HepG2 (cell line): Measurements from ENCODE around the gene CALCR. TPM values are rescaled to one million over a fixed set of nuclear protein-coding genes. Genes with fewer than 3 reads are reported as not detected.

Source experiments
- ATAC-seq: fragments of 200-7000 bp; cut with Tn5 transposase; 3 replicates; pipeline ENCODE4 v1.9.1; 2020; ENCODE audit warnings: mild to moderate bottlenecking, moderate library complexity
- BruUV-seq: library from RNA; stranded (reverse); fragments of 400-500 nt; replicated peaks from 2 replicates; lab custom pipeline; 2021; lab: Mats Ljungman, UMichigan
- CTCF ChIA-PET: fragments of 300-600 bp; formaldehyde crosslinking; extraction: SDS; loops from one replicate; lab custom pipeline; 2021; ENCODE audit warnings: low total read pairs, inconsistent platforms, low intra/inter-chr PET ratio; lab: Yijun Ruan, JAX
- POLR2A ChIA-PET: fragments of 350-600 bp; sonication (Branson Sonifier 250); formaldehyde crosslinking; loops from one replicate; lab custom pipeline; 2020; ENCODE audit warnings: antibody characterized with exemption, inconsistent platforms; lab: Yijun Ruan, JAX
- DNase-seq: peaks from one replicate; pipeline ENCODE4 v3.0.0-alpha.2; 2015; ENCODE audit warnings: low spot score
- FAIRE-seq: peaks from 3 replicates; lab custom pipeline; 2011; peaks lifted over from hg19 to GRCh38; lab: Jason Lieb, UNC
- H2AFZ ChIP-seq: one replicate; pipeline ENCODE4 v1.6.1; 2011; ENCODE audit warnings: low read length, inconsistent platforms
- H3K27ac ChIP-seq: fragments of 300-600 bp; 3 replicates; pipeline ENCODE4 v1.8.0; 2011; ENCODE audit warnings: mixed run types, mild to moderate bottlenecking, mixed read lengths, low read length, inconsistent platforms; ENCODE audit not compliant: insufficient read depth; ENCODE audit errors: extremely low read length
- H3K27me3 ChIP-seq, 2 experiments: fragments of 200-600 bp in 1 of 2; 2 replicates in 1 of 2; 3 replicates in 1 of 2; pipeline versions ENCODE4 v1.6.0 to v1.8.0; 2011; ENCODE audit warnings: low read length in 2 of 2, mild to moderate bottlenecking in 2 of 2, moderate library complexity in 2 of 2, inconsistent platforms in 1 of 2; ENCODE audit not compliant: insufficient read depth in 2 of 2, control insufficient read depth in 1 of 2
- H3K36me3 ChIP-seq, 2 experiments: fragments of 200-600 bp in 1 of 2; replicated peaks in 1 of 2; 2 replicates in 1 of 2; 3 replicates in 1 of 2; pipeline versions ENCODE4 v1.5.1 to v1.8.0; 2011; ENCODE audit warnings: low read length in 2 of 2, inconsistent platforms in 1 of 2; ENCODE audit not compliant: insufficient read depth in 2 of 2, control insufficient read depth in 1 of 2
- H3K4me1 ChIP-seq: 2 replicates; pipeline ENCODE4 v1.5.1; 2012; ENCODE audit warnings: low read length, inconsistent platforms; ENCODE audit not compliant: insufficient read depth
- H3K4me2 ChIP-seq: 2 replicates; pipeline ENCODE4 v1.6.0; 2011; ENCODE audit warnings: low read depth, low read length, inconsistent platforms
- H3K4me3 ChIP-seq, 3 experiments: fragments of 200-600 bp in 1 of 3; sonication (generic), shearing (Covaris generic) in 1 of 3; replicated peaks in 1 of 3; 2 replicates each; pipeline ENCODE4 v1.5.1; 2011 to 2016; ENCODE audit warnings: low read length in 3 of 3, inconsistent platforms in 2 of 3, low read depth in 2 of 3, mild to moderate bottlenecking in 2 of 3, control low read depth in 1 of 3, mixed read lengths in 1 of 3; ENCODE audit not compliant: insufficient read depth in 1 of 3
- H3K79me2 ChIP-seq: one replicate; pipeline ENCODE4 v1.6.1; 2011; ENCODE audit warnings: low read length, inconsistent platforms; ENCODE audit not compliant: insufficient read depth
- H3K9ac ChIP-seq: 2 replicates; pipeline ENCODE4 v1.6.0; 2011; ENCODE audit warnings: mild to moderate bottlenecking, low read depth, low read length, inconsistent platforms; ENCODE audit not compliant: insufficient read depth
- H3K9me3 ChIP-seq: 2 replicates; pipeline ENCODE4 v1.5.1; 2012; ENCODE audit warnings: mild to moderate bottlenecking, low read length
- H4K20me1 ChIP-seq: 2 replicates; pipeline ENCODE4 v1.6.0; 2011; ENCODE audit warnings: inconsistent platforms, mild to moderate bottlenecking, low read length, moderate library complexity; ENCODE audit not compliant: insufficient read depth
- AHDC1 ChIP-seq: sonication (generic); formaldehyde crosslinking; IDR thresholded peaks from 2 replicates; pipeline ENCODE4 v1.5.1; 2020; ENCODE audit warnings: mild to moderate bottlenecking, missing genetic modification reagents, borderline replicate concordance
- DPF2 ChIP-seq: sonication (generic); formaldehyde crosslinking; IDR thresholded peaks from 2 replicates; pipeline ENCODE4 v1.4.0; 2020; ENCODE audit warnings: mild to moderate bottlenecking, low read depth, missing genetic modification reagents, borderline replicate concordance
- ELF3 ChIP-seq: IDR thresholded peaks from 2 replicates; pipeline ENCODE4 v1.6.1; 2016; ENCODE audit warnings: missing genetic modification reagents, missing compliant biosample characterization
- SPEN ChIP-seq: sonication (generic); formaldehyde crosslinking; IDR thresholded peaks from 2 replicates; pipeline ENCODE4 v1.5.1; 2020; ENCODE audit warnings: low read depth, mild to moderate bottlenecking, missing genetic modification reagents
- TCF7L2 ChIP-seq: IDR thresholded peaks from 2 replicates; pipeline ENCODE4 v1.6.1; 2011; ENCODE audit warnings: mild to moderate bottlenecking, low read depth, low read length, moderate library complexity
- ZBTB49 ChIP-seq: sonication (generic); formaldehyde crosslinking; IDR thresholded peaks from 2 replicates; pipeline ENCODE4 v1.4.0; 2020; ENCODE audit warnings: missing genetic modification reagents, borderline replicate concordance
- ZFP90 ChIP-seq: sonication (generic); formaldehyde crosslinking; IDR thresholded peaks from 2 replicates; pipeline ENCODE4 v1.8.0; 2022; ENCODE audit warnings: missing genetic modification reagents, mild to moderate bottlenecking, inconsistent platforms, borderline replicate concordance
- ZNF451 ChIP-seq: sonication (generic); formaldehyde crosslinking; IDR thresholded peaks from 2 replicates; pipeline ENCODE4 v1.5.0; 2020; ENCODE audit warnings: mild to moderate bottlenecking, missing genetic modification reagents
- ZNF790 ChIP-seq: sonication (generic); formaldehyde crosslinking; IDR thresholded peaks from 2 replicates; pipeline ENCODE4 v1.8.0; 2022; ENCODE audit warnings: missing genetic modification reagents, mild to moderate bottlenecking, borderline replicate concordance
- WGBS: methylation state at CpG from one replicate; pipeline ENCODE4 v1.1.6; 2017; ENCODE audit warnings: low lambda C conversion rate; 5-methylcytosine and 5-hydroxymethylcytosine counted together
- in situ Hi-C: cut with HindIII; loops from 2 replicates; pipeline ENCODE4 v1.10.0; 2017; ENCODE audit warnings: low pct_unique_long_range_greater_than_20kb; ENCODE audit not compliant: extremely low pct_ligation_motif_present
- intact Hi-C: fragments of 100-400 bp; cut with micrococcal nuclease; formaldehyde crosslinking; loops from one replicate; pipeline ENCODE4 v1.10.0; 2022; ENCODE audit not compliant: unreplicated experiment
- polyA plus RNA-seq, 8 experiments: library from polyadenylated mRNA; depleted of rRNA in 3 of 8; stranded (reverse) in 7 of 8; unstranded in 1 of 8; fragments of >200 nt; fragmentation: Illumina TruSeq in 4 of 8; extraction: Trizol in 4 of 8; gene quantifications; 2 replicates each; pipeline versions ENCODE4 v1.2.1 to v1.2.3, GENCODE V29; 2011 to 2016; ENCODE audit warnings: low read depth in 4 of 8, missing spikeins in 1 of 8, mixed read lengths in 1 of 8; ENCODE audit not compliant: insufficient read depth in 1 of 8
- total RNA-seq, 5 experiments: library from RNA; depleted of rRNA; stranded (reverse); fragments of >200 nt; fragmentation: Illumina TruSeq; extraction: Trizol; gene quantifications; 2 replicates each; pipeline ENCODE4 v1.2.3, GENCODE V29; 2016; ENCODE audit warnings: low read depth in 1 of 5

CALCR gene
- total and polyA plus RNA-seq, 2 of the 13 experiments (the other 11 are each of a cell fraction or from before 2014, with no cell fraction given), result not detected

GRCh38 chr7:93558705-93559614 is 15.6 kb downstream of the CALCR start:
- Histone ChIP-seq H3K27ac (no peak overlapping the region), H3K4me1 (no peaks in the 10 kb centered on the region), H3K79me2 (no peaks in the 10 kb centered on the region), H2AFZ (no peak overlapping the region), H3K9me3 (no peaks in the 10 kb centered on the region), H3K9ac (no peak overlapping the region), H3K4me2 (no peak overlapping the region), H4K20me1 (no peaks in the 10 kb centered on the region), H3K36me3 (no peaks in the 10 kb centered on the region)
- ATAC-seq (no peak), DNase-seq (no peak), FAIRE-seq (no peak)
- in situ Hi-C loops, result no loop called here
- 0% methylated on average over 3 of the region's 3 CpGs for WGBS
- CTCF ChIA-PET, result no interaction called here
- BruUV-seq, result no TSS peak
- TF ChIP-seq DPF2 (no peak), ZNF790 (CRISPR knock-in tag) (no peak), ZNF451 (CRISPR knock-in tag) (no peak), ZBTB49 (no peak), AHDC1 (CRISPR knock-in tag) (no peak), ZFP90 (no peak), SPEN (CRISPR knock-in tag) (no peak), TCF7L2 (no peak), ELF3 (CRISPR knock-in tag) (no peak)
- TF ChIP-seq, all 625 proteins: peak for 0
- no peaks in the 10 kb centered on the region for H3K27me3 ChIP-seq
- POLR2A ChIA-PET, result no interaction called here
- H3K4me3 ChIP-seq, result no peak overlapping the region
- intact Hi-C loops, result no loop called here
